ENCODE measurements around the gene OAS2. TPM values are rescaled to one million over a fixed set of nuclear protein-coding genes. Genes with fewer than 3 reads are reported as not detected.
A peak's percentile ranks its signal among the peaks of the same experiment; 100 is the strongest.

OAS2 gene
- total RNA-seq, 2 experiments from 2014 or later, result 237 to 242 TPM

DNA sequence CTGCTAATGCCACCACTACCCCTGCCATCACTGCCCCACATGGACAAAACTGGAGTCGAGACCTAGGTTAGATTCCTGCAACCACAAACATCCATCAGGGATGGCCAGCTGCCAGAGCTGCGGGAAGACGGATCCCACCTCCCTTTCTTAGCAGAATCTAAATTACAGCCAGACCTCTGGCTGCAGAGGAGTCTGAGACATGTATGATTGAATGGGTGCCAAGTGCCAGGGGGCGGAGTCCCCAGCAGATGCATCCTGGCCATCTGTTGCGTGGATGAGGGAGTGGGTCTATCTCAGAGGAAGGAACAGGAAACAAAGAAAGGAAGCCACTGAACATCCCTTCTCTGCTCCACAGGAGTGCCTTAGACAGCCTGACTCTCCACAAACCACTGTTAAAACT is 7.1 kb upstream of the OAS2 start:
- peaks cover 75% of the 10 kb centered on the region for H3K36me3 Mint-ChIP-seq (ENCODE audit: low read depth)
- no peaks in the 10 kb centered on the region for H3K9me3 Mint-ChIP-seq (ENCODE audit: insufficient read depth)
- ChIA-PET POLR2A (no interaction called here), CTCF (no interaction called here)
- H3K4me1 Mint-ChIP-seq (ENCODE audit: low read depth), result peaks cover 10% of the 10 kb centered on the region
- DNase-seq (no peak), ATAC-seq (no peak)
- no peak overlapping the region for H3K27ac Mint-ChIP-seq
- H3K27me3 Mint-ChIP-seq (ENCODE audit: low read depth), result no peaks in the 10 kb centered on the region
- no peak overlapping the region for H3K4me3 Mint-ChIP-seq

DNA sequence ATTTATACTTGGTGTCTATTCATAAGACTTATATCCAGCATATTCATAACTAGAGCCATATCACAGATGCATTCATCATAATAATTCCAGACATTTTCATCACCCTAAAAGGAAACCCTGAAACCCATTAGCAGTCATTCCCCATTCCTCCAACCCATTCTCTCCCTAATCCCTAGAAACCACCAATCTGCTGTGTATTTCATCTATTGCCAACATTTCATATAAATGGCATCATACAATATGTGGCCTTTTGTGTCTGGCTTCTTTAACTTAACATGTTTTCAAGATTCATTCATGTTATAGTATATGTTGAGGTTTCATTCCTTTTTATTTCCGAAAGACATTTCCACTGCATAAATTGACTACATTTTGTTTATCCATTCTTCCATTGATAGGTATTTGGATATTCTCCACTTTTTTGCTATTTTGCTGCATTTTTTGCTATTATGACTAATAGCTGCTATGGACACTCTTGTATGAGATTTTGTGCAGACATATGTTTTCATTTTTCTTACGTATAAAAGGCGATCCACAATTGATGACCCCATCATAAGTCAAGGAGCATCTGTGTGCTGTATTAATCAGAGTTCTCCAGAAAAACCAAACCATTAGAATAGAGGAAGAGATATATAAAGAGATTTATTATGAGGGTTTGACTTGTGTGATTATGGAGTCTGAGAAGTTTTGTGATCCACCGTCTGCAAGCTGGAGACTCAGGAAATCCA is 5.1 kb upstream of the OAS2 start:
- H3K9me3 Mint-ChIP-seq (ENCODE audit: insufficient read depth), result no peaks in the 10 kb centered on the region
- no peak overlapping the region for H3K4me3 Mint-ChIP-seq
- CTCF ChIA-PET, result interaction anchor here (0.8 to 1.3 kb wide), 2 partner anchors 8 to 20 kb away, joined by 3 to 6 read pairs; no protein-coding TSS in a partner anchor
- peaks cover 28% of the 10 kb centered on the region for H3K4me1 Mint-ChIP-seq (ENCODE audit: low read depth)
- DNase-seq, result no peak
- no peak overlapping the region for H3K27ac Mint-ChIP-seq
- POLR2A ChIA-PET, result no interaction called here
- no peak for ATAC-seq
- peaks cover 56% of the 10 kb centered on the region for H3K36me3 Mint-ChIP-seq (ENCODE audit: low read depth)
- H3K27me3 Mint-ChIP-seq (ENCODE audit: low read depth), result no peaks in the 10 kb centered on the region

DNA sequence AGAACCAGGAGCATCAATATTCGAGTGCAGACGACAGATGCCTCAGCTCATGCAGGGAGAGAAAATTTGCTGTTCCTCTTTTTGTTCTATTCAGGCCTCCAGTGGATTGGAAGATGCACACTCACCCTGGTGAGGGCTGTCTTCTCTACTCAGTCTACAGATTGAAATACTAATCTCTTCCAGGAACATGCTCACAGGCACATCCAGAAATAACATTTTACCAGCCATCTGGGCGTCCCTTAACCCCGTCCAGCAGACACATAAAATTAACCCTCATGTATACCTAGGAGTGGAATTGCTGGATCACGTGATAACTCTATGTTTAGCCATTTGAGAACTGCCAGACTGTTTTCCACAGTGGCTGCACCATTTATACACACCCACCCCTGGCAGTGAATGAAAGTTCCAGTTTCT is 4.5 kb upstream of the OAS2 start:
- CTCF ChIA-PET, result no interaction called here
- Mint-ChIP-seq H3K4me1 (ENCODE audit: low read depth) (peaks cover 28% of the 10 kb centered on the region), H3K9me3 (ENCODE audit: insufficient read depth) (no peaks in the 10 kb centered on the region), H3K4me3 (no peak overlapping the region), H3K27ac (no peak overlapping the region), H3K27me3 (ENCODE audit: low read depth) (no peaks in the 10 kb centered on the region), H3K36me3 (ENCODE audit: low read depth) (peaks cover 56% of the 10 kb centered on the region)
- DNase-seq (no peak), ATAC-seq (no peak)
- POLR2A ChIA-PET, result no interaction called here

DNA sequence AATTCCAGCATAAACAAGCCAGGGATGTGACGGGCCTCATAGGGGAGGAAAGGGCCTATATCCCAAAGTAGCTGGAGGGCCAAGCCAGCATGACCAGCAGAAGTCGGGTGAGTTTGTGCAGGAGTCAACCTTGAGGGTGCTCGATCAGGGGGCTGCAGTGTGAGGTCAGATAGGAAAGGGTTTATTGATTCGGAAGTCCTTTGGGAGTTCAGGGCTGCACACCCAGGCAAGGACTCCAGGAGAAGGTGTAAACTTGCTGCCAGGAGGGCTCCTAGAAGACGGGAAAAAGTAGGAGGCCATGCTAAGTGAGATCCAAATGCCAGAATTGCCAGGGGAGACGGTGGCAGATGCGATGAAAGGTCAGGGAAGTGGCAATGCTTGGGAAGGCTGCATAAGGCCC is 3.4 kb upstream of the OAS2 start:
- H3K27ac Mint-ChIP-seq, result peak overlapping the region; percentile 48
- POLR2A ChIA-PET, result no interaction called here
- no peak for ATAC-seq
- no peak for DNase-seq
- H3K36me3 Mint-ChIP-seq (ENCODE audit: low read depth), result peaks cover 56% of the 10 kb centered on the region
- no peaks in the 10 kb centered on the region for H3K9me3 Mint-ChIP-seq (ENCODE audit: insufficient read depth)
- H3K4me3 Mint-ChIP-seq, result no peak overlapping the region
- H3K27me3 Mint-ChIP-seq (ENCODE audit: low read depth), result no peaks in the 10 kb centered on the region
- CTCF ChIA-PET, result no interaction called here
- peaks cover 28% of the 10 kb centered on the region for H3K4me1 Mint-ChIP-seq (ENCODE audit: low read depth)

DNA sequence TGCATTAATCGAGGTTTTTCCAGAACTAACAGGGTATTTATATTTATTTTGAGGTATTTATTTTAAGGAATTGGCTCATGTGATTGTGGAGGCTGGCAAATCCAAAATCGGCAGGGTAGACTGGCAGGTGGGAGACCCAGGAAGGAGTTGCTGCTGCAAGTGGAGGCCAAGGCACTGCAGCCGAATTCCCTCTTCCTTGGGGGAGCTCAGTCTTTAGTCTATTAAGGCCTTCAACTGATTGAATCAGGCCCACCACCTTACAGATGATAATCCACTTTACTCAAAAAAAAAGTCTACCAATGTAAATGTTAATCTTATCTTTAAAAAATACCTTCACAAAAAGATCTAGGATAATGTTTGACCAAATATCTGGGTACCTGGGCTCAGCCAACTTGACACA is 1.2 kb upstream of the OAS2 start:
- H3K27ac Mint-ChIP-seq, result peak overlapping the region; percentile 100
- peaks cover 8% of the 10 kb centered on the region for H3K9me3 Mint-ChIP-seq (ENCODE audit: insufficient read depth)
- DNase-seq (no peak), ATAC-seq (no peak)
- peak overlapping the region; percentile 79 for H3K4me3 Mint-ChIP-seq
- H3K4me1 Mint-ChIP-seq (ENCODE audit: low read depth), result peaks cover 42% of the 10 kb centered on the region
- H3K36me3 Mint-ChIP-seq (ENCODE audit: low read depth), result peaks cover 56% of the 10 kb centered on the region
- no peaks in the 10 kb centered on the region for H3K27me3 Mint-ChIP-seq (ENCODE audit: low read depth)
- POLR2A ChIA-PET, result interaction anchor here (0.8 to 5.3 kb wide), 9 partner anchors 13 to 208 kb away, joined by 3 to 104 read pairs (median 15); partner anchors contain the start of genes DDX54, OAS1, OAS3 and RITA1
- CTCF ChIA-PET, result interaction anchor here (1.1 to 5.3 kb wide), 6 partner anchors 10 to 75 kb away, joined by 4 to 61 read pairs (median 6); no protein-coding TSS in a partner anchor

DNA sequence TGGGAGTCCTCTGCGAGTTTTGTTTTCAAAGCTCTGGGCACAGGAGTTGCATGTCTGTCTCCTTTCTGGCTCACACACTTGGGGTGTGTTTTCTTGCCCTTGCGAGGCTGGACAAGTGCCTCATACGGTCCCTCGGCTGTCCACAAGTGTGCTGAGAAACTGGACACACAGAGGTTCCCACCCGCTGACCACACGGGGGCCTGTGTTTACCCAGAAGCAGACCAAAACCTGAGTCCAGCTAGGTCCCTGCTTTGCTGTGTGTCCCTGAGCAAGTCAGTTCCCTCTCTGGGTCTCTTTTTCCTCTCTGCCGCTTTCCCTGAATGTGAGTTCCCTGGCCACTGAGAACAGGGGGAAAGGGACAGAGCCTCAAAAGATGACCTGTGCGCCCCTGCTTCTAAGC is 678 bp upstream of the OAS2 start:
- Mint-ChIP-seq H3K4me3 (peak overlapping the region; percentile 79), H3K4me1 (ENCODE audit: low read depth) (peaks cover 47% of the 10 kb centered on the region), H3K9me3 (ENCODE audit: insufficient read depth) (peaks cover 13% of the 10 kb centered on the region), H3K27me3 (ENCODE audit: low read depth) (no peaks in the 10 kb centered on the region), H3K27ac (peak overlapping the region; percentile 100), H3K36me3 (ENCODE audit: low read depth) (peaks cover 56% of the 10 kb centered on the region)
- ChIA-PET CTCF (interaction anchor here (1.0 to 5.3 kb wide), 12 partner anchors 10 to 77 kb away, joined by 3 to 61 read pairs (median 6); partner anchors contain the start of genes OAS1 and OAS3), POLR2A (interaction anchor here (0.6 to 5.3 kb wide), 21 partner anchors 8 to 868 kb away, joined by 3 to 104 read pairs (median 7); partner anchors contain the start of genes DDX54, OAS1, OAS3 and PTPN11)
- no peak for ATAC-seq
- DNase-seq, result peak; percentile 26

DNA sequence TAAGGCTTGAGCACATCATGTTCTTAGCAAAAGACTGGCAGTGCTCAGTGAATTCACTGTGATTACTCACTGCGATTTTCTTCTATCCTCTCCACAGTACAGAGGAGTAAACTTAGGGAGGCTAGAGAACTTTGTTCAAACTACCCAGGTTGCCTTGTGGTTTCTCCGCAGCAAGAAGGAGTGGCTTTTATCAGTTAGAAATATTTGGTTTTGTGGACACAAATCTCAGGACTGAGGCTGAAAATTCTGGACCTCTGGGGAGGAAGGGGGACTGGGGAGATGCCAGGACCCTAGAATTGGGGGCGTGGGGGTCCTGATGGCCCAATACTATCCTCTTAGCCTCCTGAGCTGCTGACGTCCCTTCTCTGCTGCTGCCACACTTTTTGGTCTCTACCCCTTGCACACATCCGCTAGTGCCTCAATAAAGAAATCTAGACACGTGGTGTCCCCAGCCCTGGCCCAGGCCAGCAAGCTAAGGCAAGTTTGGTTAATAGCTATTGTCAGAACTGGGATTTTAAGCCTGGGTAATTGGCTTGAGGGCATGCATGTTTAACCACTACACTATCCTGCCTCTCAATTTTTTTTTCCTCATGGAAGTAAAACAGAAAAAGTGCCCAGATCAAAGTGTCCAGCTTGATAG is 842 bp downstream of the OAS2 start:
- peaks cover 54% of the 10 kb centered on the region for H3K4me1 Mint-ChIP-seq (ENCODE audit: low read depth)

DNA sequence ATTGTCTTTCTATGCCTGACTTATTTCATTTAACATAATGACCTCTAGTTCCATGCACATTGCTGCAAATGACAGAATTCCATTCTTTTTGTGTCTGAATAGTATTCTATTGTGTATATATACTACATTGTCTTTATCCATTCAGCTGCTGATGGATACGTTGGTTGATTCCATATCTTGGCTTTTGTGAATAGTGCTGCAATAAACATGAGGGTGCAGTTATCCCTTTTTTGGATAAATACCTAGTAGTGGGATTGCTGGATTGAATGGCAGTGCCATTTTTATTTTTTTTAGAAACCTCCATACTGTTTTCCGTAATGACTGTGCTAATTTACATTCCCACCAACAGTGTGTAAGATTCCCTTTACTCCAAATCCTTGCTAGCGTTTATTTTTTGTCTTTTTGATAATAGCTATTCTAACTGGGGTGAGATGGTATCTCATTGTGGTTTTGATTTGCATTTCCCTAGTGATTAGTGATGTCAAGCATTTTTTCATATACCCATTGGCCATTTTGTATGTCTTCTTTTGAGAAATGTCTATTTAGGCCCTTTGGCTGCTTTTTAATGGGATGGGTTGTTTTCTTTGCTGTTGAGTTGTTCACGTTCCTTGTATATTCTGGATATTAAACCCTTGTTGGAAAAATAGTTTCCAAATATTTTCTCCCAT is 2.3 kb downstream of the OAS2 start:
- Mint-ChIP-seq H3K27ac (peak overlapping the region; percentile 79), H3K36me3 (ENCODE audit: low read depth) (peaks cover 74% of the 10 kb centered on the region), H3K27me3 (ENCODE audit: low read depth) (no peaks in the 10 kb centered on the region), H3K4me3 (peak overlapping the region; percentile 79), H3K9me3 (ENCODE audit: insufficient read depth) (peaks cover 39% of the 10 kb centered on the region), H3K4me1 (ENCODE audit: low read depth) (peaks cover 60% of the 10 kb centered on the region)
- ATAC-seq, result no peak
- DNase-seq, result no peak
- ChIA-PET CTCF (interaction anchor here (0.8 to 5.3 kb wide), 5 partner anchors 8 to 80 kb away, joined by 3 to 61 read pairs (median 3); partner anchors contain the start of gene OAS1), POLR2A (interaction anchor here (5.3 kb wide), 1 partner anchor 40 kb away, joined by 86 read pairs; the partner anchor contains the start of gene OAS3)

More for the DNA sequence above, 842 bp downstream of the OAS2 start:
- POLR2A ChIA-PET, result interaction anchor here (1.0 to 5.3 kb wide), 15 partner anchors 11 to 985 kb away, joined by 3 to 104 read pairs (median 8); partner anchors contain the start of genes OAS1, OAS3 and TPCN1
- peak; percentile 77 for DNase-seq
- ATAC-seq, result peak; percentile 52
- Mint-ChIP-seq H3K36me3 (ENCODE audit: low read depth) (peaks cover 64% of the 10 kb centered on the region), H3K9me3 (ENCODE audit: insufficient read depth) (peaks cover 24% of the 10 kb centered on the region), H3K27ac (peak overlapping the region; percentile 100), H3K27me3 (ENCODE audit: low read depth) (no peaks in the 10 kb centered on the region), H3K4me3 (peak overlapping the region; percentile 79)
- CTCF ChIA-PET, result interaction anchor here (0.6 to 5.3 kb wide), 6 partner anchors 9 to 79 kb away, joined by 3 to 61 read pairs (median 4); no protein-coding TSS in a partner anchor

DNA sequence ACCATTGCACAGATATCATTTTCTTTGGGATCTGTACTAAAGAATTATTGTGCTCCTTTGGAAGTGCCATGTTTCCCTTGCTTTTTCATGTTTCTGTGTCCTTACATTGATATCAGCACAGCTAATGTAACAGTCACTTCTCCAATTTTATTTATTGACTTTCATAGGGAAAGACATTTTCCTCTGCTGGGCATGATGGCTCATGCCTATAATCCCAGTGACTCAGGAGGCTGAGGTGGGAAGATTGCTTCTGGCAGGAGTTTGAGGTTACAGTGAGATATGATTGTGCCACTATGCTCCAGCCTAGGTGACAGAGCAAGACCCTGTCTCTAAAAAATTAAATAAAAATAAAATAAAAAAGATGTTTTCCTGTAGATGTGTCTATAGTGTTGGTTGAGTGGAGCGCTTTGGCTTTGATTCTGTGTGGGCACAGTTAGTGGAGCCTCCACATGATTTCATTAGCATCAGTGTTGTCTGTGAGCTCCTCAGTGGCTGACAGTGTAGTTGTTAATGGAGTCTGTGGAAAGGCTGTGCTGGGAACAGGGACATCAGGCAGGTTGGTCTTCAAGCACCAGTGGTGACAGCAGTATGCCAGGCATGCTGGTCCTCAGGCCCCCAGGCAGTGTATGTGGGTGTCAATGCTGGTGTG is 7.4 kb downstream of the OAS2 start:
- H3K4me1 Mint-ChIP-seq (ENCODE audit: low read depth), result peaks cover 75% of the 10 kb centered on the region
- DNase-seq, result no peak
- peaks cover 100% of the 10 kb centered on the region for H3K36me3 Mint-ChIP-seq (ENCODE audit: low read depth)
- H3K27ac Mint-ChIP-seq, result peak overlapping the region; percentile 28
- no peak for ATAC-seq
- CTCF ChIA-PET, result interaction anchor here (0.6 kb wide), 1 partner anchor 16 kb away, joined by 4 read pairs; no protein-coding TSS in a partner anchor
- POLR2A ChIA-PET, result no interaction called here
- peaks cover 39% of the 10 kb centered on the region for H3K9me3 Mint-ChIP-seq (ENCODE audit: insufficient read depth)
- no peak overlapping the region for H3K4me3 Mint-ChIP-seq
- no peaks in the 10 kb centered on the region for H3K27me3 Mint-ChIP-seq (ENCODE audit: low read depth)

DNA sequence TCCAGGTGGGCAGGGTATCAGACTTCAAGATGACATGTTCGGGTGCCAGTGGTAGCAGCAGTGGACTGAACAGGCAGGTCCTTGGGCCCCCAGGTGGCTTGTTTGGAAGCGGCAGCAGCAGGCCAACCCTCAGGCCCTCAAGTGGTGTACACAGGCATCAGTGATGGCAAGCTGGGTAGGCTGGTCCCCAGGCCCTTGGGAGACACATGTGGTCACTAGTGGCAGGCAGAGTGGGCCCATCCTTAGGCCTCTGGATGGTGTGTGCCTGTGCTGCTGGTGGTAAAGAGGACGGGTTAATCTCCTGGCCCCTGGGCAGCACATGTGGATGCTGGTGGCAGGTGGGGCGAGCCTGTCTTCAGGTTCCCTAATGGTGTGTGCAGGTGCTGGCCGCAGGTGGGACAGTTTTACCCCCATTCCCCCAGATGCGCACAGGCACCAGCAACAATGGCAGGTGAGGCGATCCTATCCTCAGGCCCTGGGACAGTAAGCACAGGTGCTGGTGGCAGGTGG is 8.0 kb downstream of the OAS2 start:
- no peaks in the 10 kb centered on the region for H3K27me3 Mint-ChIP-seq (ENCODE audit: low read depth)

DNA sequence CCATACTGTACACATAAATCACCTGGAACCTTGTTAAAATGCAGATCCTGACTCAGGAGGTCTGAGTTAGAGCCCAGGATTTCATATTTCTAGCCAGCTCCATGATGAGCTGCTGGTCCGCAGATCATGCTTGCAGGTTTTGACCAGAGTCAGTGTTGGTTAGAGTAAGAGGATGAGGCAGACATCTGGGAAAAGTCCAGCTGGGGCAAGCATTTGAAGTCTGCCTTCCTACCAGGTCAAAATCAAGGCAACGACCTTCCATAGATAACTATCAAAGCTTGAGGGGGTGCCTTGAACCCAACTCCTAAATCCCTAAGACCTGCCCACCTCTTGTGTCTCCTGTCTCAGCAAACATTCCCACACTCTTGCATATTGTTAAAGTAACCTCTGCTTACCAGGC is 9.2 kb downstream of the OAS2 start:
- CTCF ChIA-PET, result interaction anchor here (0.5 to 1.8 kb wide), 6 partner anchors 8 to 201 kb away, joined by 3 to 8 read pairs (median 4); partner anchors contain the start of genes OAS1 and OAS2
- Mint-ChIP-seq H3K36me3 (ENCODE audit: low read depth) (peaks cover 100% of the 10 kb centered on the region), H3K4me3 (no peak overlapping the region), H3K27me3 (ENCODE audit: low read depth) (no peaks in the 10 kb centered on the region), H3K9me3 (ENCODE audit: insufficient read depth) (peaks cover 27% of the 10 kb centered on the region), H3K4me1 (ENCODE audit: low read depth) (peaks cover 61% of the 10 kb centered on the region), H3K27ac (peak overlapping the region; percentile 88)
- no peak for ATAC-seq
- DNase-seq, result no peak
- POLR2A ChIA-PET, result interaction anchor here (1.0 to 8.8 kb wide), 3 partner anchors 9 to 81 kb away, joined by 3 to 104 read pairs (median 5); partner anchors contain the start of genes OAS1 and OAS2

More for the DNA sequence above, 8.0 kb downstream of the OAS2 start:
- H3K4me3 Mint-ChIP-seq, result no peak overlapping the region
- H3K27ac Mint-ChIP-seq, result peak overlapping the region; percentile 28
- peaks cover 39% of the 10 kb centered on the region for H3K9me3 Mint-ChIP-seq (ENCODE audit: insufficient read depth)
- ATAC-seq, result no peak
- H3K4me1 Mint-ChIP-seq (ENCODE audit: low read depth), result peaks cover 72% of the 10 kb centered on the region
- DNase-seq, result no peak
- H3K36me3 Mint-ChIP-seq (ENCODE audit: low read depth), result peaks cover 100% of the 10 kb centered on the region
- CTCF ChIA-PET, result no interaction called here
- POLR2A ChIA-PET, result interaction anchor here (8.8 kb wide), 1 partner anchor 8 kb away, joined by 104 read pairs; the partner anchor contains the start of gene OAS2

Measured in activated CD8-positive, alpha-beta T cell treated with anti-CD3 and anti-CD28 coated beads, Interleukin-2, amount 10 ng/mL, durations not matched to agents 7 days and 5 days (primary cell).